ENCODE measurements around the gene PACS2.

Gene PACS2

DNA sequence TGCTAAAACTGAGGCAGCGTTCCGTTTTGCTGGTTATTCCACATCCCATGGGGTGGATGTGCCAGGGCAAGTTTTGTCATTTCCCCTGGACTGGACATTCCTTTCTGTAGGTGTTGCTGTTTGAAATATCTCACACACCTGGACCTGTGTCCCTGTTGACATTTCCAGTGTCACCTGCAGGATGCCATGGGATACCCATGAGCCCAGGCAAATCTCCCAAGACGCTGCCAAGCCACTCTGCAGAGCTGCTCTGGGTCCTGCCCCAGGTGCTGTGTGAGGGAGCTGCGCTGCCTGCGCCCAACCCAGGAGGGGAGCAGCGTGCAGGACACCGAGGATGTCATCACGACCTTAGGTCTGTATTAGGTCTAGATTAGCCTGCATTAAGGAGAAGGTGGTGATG is 5.2 kb upstream of the PACS2 start:
- FAIRE-seq (no peak), DNase-seq (ENCODE audit: insufficient read length, low spot score) (no peak)
- TF ChIP-seq, protein P1, sequence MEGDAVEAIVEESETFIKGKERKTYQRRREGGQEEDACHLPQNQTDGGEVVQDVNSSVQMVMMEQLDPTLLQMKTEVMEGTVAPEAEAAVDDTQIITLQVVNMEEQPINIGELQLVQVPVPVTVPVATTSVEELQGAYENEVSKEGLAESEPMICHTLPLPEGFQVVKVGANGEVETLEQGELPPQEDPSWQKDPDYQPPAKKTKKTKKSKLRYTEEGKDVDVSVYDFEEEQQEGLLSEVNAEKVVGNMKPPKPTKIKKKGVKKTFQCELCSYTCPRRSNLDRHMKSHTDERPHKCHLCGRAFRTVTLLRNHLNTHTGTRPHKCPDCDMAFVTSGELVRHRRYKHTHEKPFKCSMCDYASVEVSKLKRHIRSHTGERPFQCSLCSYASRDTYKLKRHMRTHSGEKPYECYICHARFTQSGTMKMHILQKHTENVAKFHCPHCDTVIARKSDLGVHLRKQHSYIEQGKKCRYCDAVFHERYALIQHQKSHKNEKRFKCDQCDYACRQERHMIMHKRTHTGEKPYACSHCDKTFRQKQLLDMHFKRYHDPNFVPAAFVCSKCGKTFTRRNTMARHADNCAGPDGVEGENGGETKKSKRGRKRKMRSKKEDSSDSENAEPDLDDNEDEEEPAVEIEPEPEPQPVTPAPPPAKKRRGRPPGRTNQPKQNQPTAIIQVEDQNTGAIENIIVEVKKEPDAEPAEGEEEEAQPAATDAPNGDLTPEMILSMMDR (IDR thresholded peaks at IDR 0.05; ENCODE audit: insufficient read depth, missing control alignments) = no peak

- DNase-seq (ENCODE audit: insufficient read length, low spot score) (no peak), FAIRE-seq (no peak)
- TF ChIP-seq, protein P1 (IDR thresholded peaks at IDR 0.05; ENCODE audit: insufficient read depth, missing control alignments) = no peak
These were observed 2.7 kb upstream of the PACS2 start for GRCh38 chr14:105311838-105312237.

DNA sequence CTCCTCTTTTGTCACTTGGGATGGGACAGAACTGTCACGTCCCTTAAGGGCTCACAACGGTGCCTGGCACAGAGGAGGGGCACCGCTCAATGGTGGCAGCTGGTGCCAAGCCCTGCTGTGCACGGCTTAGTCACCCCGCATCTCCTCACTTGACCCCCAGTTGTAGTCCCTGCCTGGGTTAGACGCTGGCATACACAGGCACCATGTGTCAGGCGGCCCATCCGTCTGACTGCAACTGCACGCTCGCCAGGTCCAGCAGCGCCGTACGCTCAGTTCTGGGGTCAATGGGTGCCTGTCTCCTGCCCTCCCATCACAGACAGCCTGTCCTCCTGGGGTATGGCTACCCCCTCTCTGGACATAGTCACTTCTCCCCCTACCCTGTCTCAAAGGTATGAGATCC is 1.6 kb upstream of the PACS2 start:
- TF ChIP-seq, protein P1 (IDR thresholded peaks at IDR 0.05; ENCODE audit: insufficient read depth, missing control alignments) = no peak
- FAIRE-seq (no peak), DNase-seq (ENCODE audit: insufficient read length, low spot score) (no peak)

- TF ChIP-seq, protein P1 (IDR thresholded peaks at IDR 0.05; ENCODE audit: insufficient read depth, missing control alignments) = no peak
- FAIRE-seq (no peak), DNase-seq (ENCODE audit: insufficient read length, low spot score) (no peak)
These were observed 914 bp upstream of the PACS2 start for GRCh38 chr14:105313381-105314286.

DNA sequence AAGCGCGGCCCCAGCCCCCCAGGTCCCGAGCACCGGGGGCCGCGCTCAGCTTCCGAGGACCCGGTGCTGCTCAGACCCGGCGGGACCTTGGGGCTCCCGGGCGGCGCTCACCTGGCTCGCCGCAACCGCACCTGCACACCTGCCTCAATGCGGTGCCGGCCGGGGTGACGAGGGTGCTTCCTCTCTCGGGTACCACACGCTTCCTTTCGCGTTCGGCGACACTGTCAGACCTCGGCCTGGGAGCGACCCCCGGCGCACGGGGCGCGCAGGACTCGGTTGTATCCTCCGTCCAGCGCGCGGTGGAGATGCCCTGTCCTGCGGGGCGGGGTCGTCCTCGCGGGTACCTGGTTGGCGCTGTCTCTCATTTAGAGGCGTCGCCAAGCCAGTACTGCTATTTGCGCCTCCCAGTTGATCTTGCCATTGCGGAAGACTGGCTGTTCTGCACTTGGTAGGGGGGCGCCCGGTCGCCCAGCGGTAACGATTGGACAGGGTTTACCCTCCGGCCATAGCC is 718 bp downstream of the PACS2 start:
- FAIRE-seq (no peak), DNase-seq (ENCODE audit: insufficient read length, low spot score) (no peak)
- TF ChIP-seq, protein P1 (IDR thresholded peaks at IDR 0.05; ENCODE audit: insufficient read depth, missing control alignments) = no peak

DNA sequence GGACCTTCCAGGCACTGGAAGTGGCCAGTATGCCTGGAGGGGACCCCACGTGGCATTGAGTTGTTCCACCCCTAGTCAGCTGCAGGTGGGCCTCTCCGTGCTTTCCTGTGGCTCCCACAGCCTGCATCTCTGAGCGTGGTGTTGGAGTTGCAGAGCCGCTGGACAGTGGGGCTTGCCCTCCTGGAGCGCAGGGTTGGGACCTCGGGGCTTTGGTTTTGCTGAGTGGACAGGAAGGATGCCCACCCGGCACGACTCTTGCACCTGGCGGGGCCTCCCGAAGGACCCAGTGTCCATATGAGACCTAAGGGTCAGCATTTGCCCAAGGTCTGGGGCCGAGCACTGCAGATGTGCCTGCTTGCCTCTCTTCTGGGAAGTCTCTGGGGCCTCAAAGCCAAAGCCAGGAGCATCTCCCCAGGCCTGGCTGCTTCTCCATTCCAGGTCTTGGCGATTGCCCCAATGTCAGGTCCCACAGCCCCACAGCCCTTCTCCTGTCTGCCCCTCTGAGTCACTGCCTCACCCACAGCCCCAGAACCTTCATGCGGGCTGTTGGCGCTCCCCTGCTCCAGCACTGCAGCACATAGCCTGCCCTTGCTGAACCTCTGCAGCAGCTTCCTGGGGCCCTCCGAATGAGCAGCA is 1.5 kb downstream of the PACS2 start:
- DNase-seq (ENCODE audit: insufficient read length, low spot score) = no peak
- no peak for FAIRE-seq
- TF ChIP-seq, protein P1 (IDR thresholded peaks at IDR 0.05; ENCODE audit: insufficient read depth, missing control alignments) = no peak

- no peak for FAIRE-seq
- no peak for DNase-seq (ENCODE audit: insufficient read length, low spot score)
- TF ChIP-seq, protein P1 (IDR thresholded peaks at IDR 0.05; ENCODE audit: insufficient read depth, missing control alignments) = no peak
These were observed 2.0 kb downstream of the PACS2 start for GRCh38 chr14:105316577-105316941.

Measured in D721Med (cell line).